Astrocyte (in vitro differentiated cells and primary cell): ENCODE results near the gene OR8K5.

Source experiments
- EZH2 ChIP-seq: IDR thresholded peaks from 2 replicates; pipeline ENCODE4 v1.6.1; 2012; ENCODE audit warnings: mild to moderate bottlenecking, low read length, inconsistent platforms; ENCODE audit not compliant: insufficient read depth
- TF ChIP-seq, protein P1 (sequence below): IDR thresholded peaks from 2 replicates; pipeline ENCODE4 v1.5.1; 2011; ENCODE audit warnings: low read depth, mild to moderate bottlenecking, inconsistent platforms, low read length, moderate library complexity; ENCODE audit not compliant: insufficient read depth

DNA sequence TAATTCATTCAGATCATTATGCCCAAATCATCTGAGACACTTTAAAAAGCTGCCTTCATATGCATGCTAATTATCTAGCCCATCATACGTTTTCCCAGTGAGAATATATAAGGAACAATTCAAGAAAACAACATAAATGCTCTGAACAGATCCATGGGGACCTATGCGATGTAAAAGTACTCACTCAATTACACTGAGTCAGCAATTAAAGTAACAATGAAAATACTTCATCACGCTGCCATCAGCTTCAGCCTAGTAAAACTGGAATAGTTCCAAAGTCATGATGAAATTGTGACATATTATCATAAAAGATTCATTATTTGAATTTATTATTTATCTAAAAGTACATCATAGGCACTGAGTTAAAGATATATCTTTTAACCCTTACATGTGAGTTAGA, 3.7 kb upstream of the OR8K5 start:
- TF ChIP-seq, protein P1, sequence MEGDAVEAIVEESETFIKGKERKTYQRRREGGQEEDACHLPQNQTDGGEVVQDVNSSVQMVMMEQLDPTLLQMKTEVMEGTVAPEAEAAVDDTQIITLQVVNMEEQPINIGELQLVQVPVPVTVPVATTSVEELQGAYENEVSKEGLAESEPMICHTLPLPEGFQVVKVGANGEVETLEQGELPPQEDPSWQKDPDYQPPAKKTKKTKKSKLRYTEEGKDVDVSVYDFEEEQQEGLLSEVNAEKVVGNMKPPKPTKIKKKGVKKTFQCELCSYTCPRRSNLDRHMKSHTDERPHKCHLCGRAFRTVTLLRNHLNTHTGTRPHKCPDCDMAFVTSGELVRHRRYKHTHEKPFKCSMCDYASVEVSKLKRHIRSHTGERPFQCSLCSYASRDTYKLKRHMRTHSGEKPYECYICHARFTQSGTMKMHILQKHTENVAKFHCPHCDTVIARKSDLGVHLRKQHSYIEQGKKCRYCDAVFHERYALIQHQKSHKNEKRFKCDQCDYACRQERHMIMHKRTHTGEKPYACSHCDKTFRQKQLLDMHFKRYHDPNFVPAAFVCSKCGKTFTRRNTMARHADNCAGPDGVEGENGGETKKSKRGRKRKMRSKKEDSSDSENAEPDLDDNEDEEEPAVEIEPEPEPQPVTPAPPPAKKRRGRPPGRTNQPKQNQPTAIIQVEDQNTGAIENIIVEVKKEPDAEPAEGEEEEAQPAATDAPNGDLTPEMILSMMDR = no peak
- TF ChIP-seq EZH2 = no peak
